GM19193 (cell line): ENCODE results near the gene CCDC85C.

Experiments
- POLR2A ChIP-seq: IDR thresholded peaks from 4 replicates; pipeline ENCODE4 v1.6.1; 2011; ENCODE audit not compliant: insufficient read depth, insufficient read length; ENCODE audit errors: extremely low read depth

Gene CCDC85C

GRCh38 chr14:99461411-99462085 is 142.5 kb downstream of the CCDC85C start:
- no peak for TF ChIP-seq POLR2A

GRCh38 chr14:99460793-99461192 is 143.2 kb downstream of the CCDC85C start:
- TF ChIP-seq POLR2A: no peak

GRCh38 chr14:99459481-99460100 is 144.4 kb downstream of the CCDC85C start:
- no peak for TF ChIP-seq POLR2A

- no peak for TF ChIP-seq POLR2A
Observed at GRCh38 chr14:99454246-99454645, 149.8 kb downstream of the CCDC85C start.

GRCh38 chr14:99452968-99453367 is 151.0 kb downstream of the CCDC85C start:
- no peak for TF ChIP-seq POLR2A

- TF ChIP-seq POLR2A: no peak
Observed at GRCh38 chr14:99451234-99451633, 152.8 kb downstream of the CCDC85C start.

- TF ChIP-seq POLR2A: no peak
Observed at GRCh38 chr14:99450266-99450665, 153.7 kb downstream of the CCDC85C start.
